Neuronal stem cell (in vitro differentiated cells): ENCODE data around the gene IRF3.
A peak's percentile ranks its signal among the peaks of the same experiment; 100 is the strongest.

ENCODE experiments used
- DNase-seq: peaks from one replicate; pipeline ENCODE4 v3.0.0-alpha.2; 2013; ENCODE audit warnings: low spot score
- H2AFZ ChIP-seq: one replicate; pipeline ENCODE4 v1.6.1; 2013; ENCODE audit warnings: mild to moderate bottlenecking, low read length, inconsistent platforms
- H2AK5ac ChIP-seq: 2 replicates; pipeline ENCODE4 v1.6.1; 2013; ENCODE audit warnings: low read depth, mild to moderate bottlenecking, inconsistent platforms, low read length, moderate library complexity, mixed read lengths
- H2BK120ac ChIP-seq: 2 replicates; pipeline ENCODE4 v1.6.1; 2013; ENCODE audit warnings: low read depth, mild to moderate bottlenecking, inconsistent platforms, low read length, moderate library complexity, mixed read lengths
- H2BK12ac ChIP-seq: one replicate; pipeline ENCODE4 v1.6.1; 2013; ENCODE audit warnings: low read length, inconsistent platforms
- H2BK15ac ChIP-seq: 2 replicates; pipeline ENCODE4 v1.6.1; 2013; ENCODE audit warnings: mild to moderate bottlenecking, low read length, inconsistent platforms, mixed read lengths
- H2BK5ac ChIP-seq: one replicate; pipeline ENCODE4 v1.6.1; 2013; ENCODE audit warnings: inconsistent platforms, mild to moderate bottlenecking, low read length, moderate library complexity
- H3K14ac ChIP-seq: one replicate; pipeline ENCODE4 v1.6.1; 2013; ENCODE audit warnings: low read length, inconsistent platforms
- H3K18ac ChIP-seq: 2 replicates; pipeline ENCODE4 v1.6.1; 2013; ENCODE audit warnings: low read length, inconsistent platforms
- H3K23ac ChIP-seq: 2 replicates; pipeline ENCODE4 v1.6.1; 2013; ENCODE audit warnings: low read depth, mild to moderate bottlenecking, mixed read lengths, low read length, inconsistent platforms; ENCODE audit not compliant: poor library complexity
- H3K27ac ChIP-seq: replicated peaks from 3 replicates; pipeline ENCODE4 v1.5.1; 2013; ENCODE audit warnings: low read length, inconsistent platforms
- H3K27me3 ChIP-seq, 3 experiments: 2 replicates each; pipeline ENCODE4 v1.6.1; 2013; ENCODE audit warnings: low read length in 3 of 3, mild to moderate bottlenecking in 2 of 3, inconsistent platforms in 1 of 3, low read depth in 1 of 3, mixed read lengths in 1 of 3, moderate library complexity in 1 of 3; ENCODE audit not compliant: control insufficient read depth in 3 of 3, insufficient read depth in 3 of 3
- H3K36me3 ChIP-seq, 2 donors: replicated peaks in 1 of 2; 2 replicates each; pipeline ENCODE4 v1.6.1; 2013; ENCODE audit warnings: low read length in 2 of 2; ENCODE audit not compliant: control insufficient read depth in 2 of 2, insufficient read depth in 2 of 2
- H3K4ac ChIP-seq: 2 replicates; pipeline ENCODE4 v1.6.1; 2013; ENCODE audit warnings: inconsistent platforms, mild to moderate bottlenecking, low read length, moderate library complexity
- H3K4me1 ChIP-seq, 2 donors: 1 replicate in 1 of 2; 2 replicates in 1 of 2; pipeline ENCODE4 v1.6.1; 2013; ENCODE audit warnings: low read length in 2 of 2, low read depth in 1 of 2; ENCODE audit not compliant: control insufficient read depth in 2 of 2, insufficient read depth in 1 of 2
- H3K4me2 ChIP-seq: one replicate; pipeline ENCODE4 v1.6.1; 2013; ENCODE audit warnings: mild to moderate bottlenecking, low read length, inconsistent platforms; ENCODE audit not compliant: insufficient read depth, poor library complexity, severe bottlenecking
- H3K4me3 ChIP-seq, 2 donors: 2 replicates each; pipeline ENCODE4 v1.5.1; 2013; ENCODE audit warnings: low read length in 2 of 2, mild to moderate bottlenecking in 2 of 2, inconsistent platforms in 1 of 2, moderate library complexity in 1 of 2
- H3K79me1 ChIP-seq: one replicate; pipeline ENCODE4 v1.6.1; 2013; ENCODE audit warnings: low read depth, mild to moderate bottlenecking, inconsistent platforms, low read length, moderate library complexity
- H3K9ac ChIP-seq: one replicate; pipeline ENCODE4 v1.6.1; 2013; ENCODE audit warnings: mild to moderate bottlenecking, low read depth, low read length, inconsistent platforms; ENCODE audit not compliant: poor library complexity
- H3K9me3 ChIP-seq, 2 donors: replicated peaks in 1 of 2; 2 replicates each; pipeline versions ENCODE3 to v1.6.1; 2013; ENCODE audit warnings: low read length in 2 of 2, mild to moderate bottlenecking in 2 of 2, inconsistent platforms in 1 of 2, low read depth in 1 of 2, mixed read lengths in 1 of 2, moderate library complexity in 1 of 2; ENCODE audit not compliant: control insufficient read depth in 2 of 2, insufficient read depth in 1 of 2
- H4K8ac ChIP-seq: one replicate; pipeline ENCODE4 v1.6.1; 2013; ENCODE audit warnings: low read depth, mild to moderate bottlenecking, inconsistent platforms, low read length, moderate library complexity
- H4K91ac ChIP-seq: one replicate; pipeline ENCODE4 v1.6.1; 2013; ENCODE audit warnings: low read length, low read depth, mild to moderate bottlenecking, inconsistent platforms; ENCODE audit not compliant: poor library complexity
- WGBS, 2 donors: extraction: QIAGEN DNeasy Blood & Tissue Kit; methylation state at CpG; one replicate each; pipeline ENCODE4 v1.1.7; 2013; ENCODE audit warnings: missing lambda C conversion rate in 2 of 2, mixed read lengths in 1 of 2; ENCODE audit not compliant: insufficient read length in 2 of 2, insufficient replicate concordance in 1 of 2; ENCODE audit errors: extremely low coverage in 2 of 2; 5-methylcytosine and 5-hydroxymethylcytosine counted together

The IRF3 gene

GRCh38 chr19:49681830-49682229 lies 16.2 kb upstream of the IRF3 start:
- Histone ChIP-seq H3K14ac (no peak overlapping the region), H3K4me1 (peaks cover 19 to 22% of the 10 kb centered on the region in 2 donors), H3K4me3 (no peak overlapping the region), H3K9ac (no peak overlapping the region), H3K79me1 (peaks cover 21% of the 10 kb centered on the region), H2AK5ac (no peak overlapping the region), H3K27ac (no peak overlapping the region), H2BK5ac (no peak overlapping the region), H4K91ac (no peak overlapping the region), H3K4me2 (no peak overlapping the region), H3K4ac (no peak overlapping the region), H3K27me3 (no peaks in the 10 kb centered on the region), H3K18ac (no peak overlapping the region), H2BK12ac (no peak overlapping the region), H3K9me3 (no peaks in the 10 kb centered on the region), H4K8ac (no peak overlapping the region), H3K36me3 (peaks cover 44 to 71% of the 10 kb centered on the region in 2 donors), H2AFZ (no peak overlapping the region), H2BK120ac (no peak overlapping the region), H2BK15ac (no peak overlapping the region), H3K23ac (no peak overlapping the region)
- no peak for DNase-seq
- no CpG with 5 or more reads among the region's 19 CpGs for WGBS, 2 donors

- Histone ChIP-seq H4K91ac (no peak overlapping the region), H4K8ac (no peak overlapping the region), H2AK5ac (peak overlapping the region; percentile 76), H3K4me1 (peaks cover 17 to 21% of the 10 kb centered on the region in 2 donors), H3K4me2 (peak overlapping the region; percentile 76), H3K79me1 (peaks cover 21% of the 10 kb centered on the region), H3K18ac (peak overlapping the region; percentile 92), H2AFZ (no peak overlapping the region), H2BK12ac (no peak overlapping the region), H3K9ac (no peak overlapping the region), H2BK5ac (peak overlapping the region; percentile 84), H2BK15ac (peak overlapping the region; percentile 45), H3K27ac (peak overlapping the region; percentile 81), H3K36me3 (peaks cover 37 to 61% of the 10 kb centered on the region in 2 donors), H3K9me3 (no peaks in the 10 kb centered on the region), H3K23ac (peak overlapping the region; percentile 80), H3K4me3 (peak overlapping the region; percentile 2 to 16), H2BK120ac (no peak overlapping the region), H3K4ac (no peak overlapping the region), H3K27me3 (no peaks in the 10 kb centered on the region), H3K14ac (no peak overlapping the region)
- WGBS, 2 donors, result no CpG with 5 or more reads among the region's 40 CpGs
- peak; percentile 97 for DNase-seq
Measured at GRCh38 chr19:49680421-49681351, 15.0 kb upstream of the IRF3 start.

- Histone ChIP-seq H3K4me2 (peak overlapping the region; percentile 76), H2AFZ (no peak overlapping the region), H3K4ac (no peak overlapping the region), H3K4me3 (peak overlapping the region in 1 of 2 donors; percentile 16), H3K9me3 (no peaks in the 10 kb centered on the region), H3K79me1 (peaks cover 21% of the 10 kb centered on the region), H3K9ac (peak overlapping the region; percentile 72), H2AK5ac (peak overlapping the region; percentile 76), H3K23ac (peak overlapping the region; percentile 80), H3K14ac (no peak overlapping the region), H3K18ac (peak overlapping the region; percentile 92), H4K91ac (no peak overlapping the region), H2BK120ac (no peak overlapping the region), H3K4me1 (peaks cover 17 to 21% of the 10 kb centered on the region in 2 donors), H3K27me3 (no peaks in the 10 kb centered on the region), H3K27ac (peak overlapping the region; percentile 81), H2BK15ac (peak overlapping the region; percentile 45), H3K36me3 (peaks cover 30 to 53% of the 10 kb centered on the region in 2 donors), H4K8ac (no peak overlapping the region), H2BK12ac (no peak overlapping the region), H2BK5ac (peak overlapping the region; percentile 84)
- no CpG with 5 or more reads among the region's 10 CpGs for WGBS, 2 donors
- DNase-seq, result no peak
Measured at GRCh38 chr19:49679771-49680413, 14.2 kb upstream of the IRF3 start.
